HepG2 (cell line): ENCODE measurements around the gene SPSB2. TPM values are rescaled to one million over a fixed set of nuclear protein-coding genes. Genes with fewer than 3 reads are reported as not detected.
A peak's percentile ranks its signal among the peaks of the same experiment; 100 is the strongest.

Source experiments
- ATM ChIP-seq: fragments of 450-650 bp; IDR thresholded peaks from 2 replicates; pipeline ENCODE4 v1.7.1; 2017; ENCODE audit warnings: mild to moderate bottlenecking, borderline replicate concordance
- HDAC1 ChIP-seq: sonication (generic); formaldehyde crosslinking; IDR thresholded peaks from 2 replicates; pipeline ENCODE4 v1.5.1; 2020; ENCODE audit warnings: mild to moderate bottlenecking, missing genetic modification reagents
- HDAC2 ChIP-seq: sonication (generic); formaldehyde crosslinking; IDR thresholded peaks from 2 replicates; pipeline ENCODE4 v1.4.0; 2020; ENCODE audit warnings: missing genetic modification reagents
- HNRNPL ChIP-seq: fragments of 200-400 bp; formaldehyde crosslinking; IDR thresholded peaks from 2 replicates; pipeline ENCODE4 v1.6.1; 2017; ENCODE audit warnings: mild to moderate bottlenecking, low read depth, low read length
- KDM3A ChIP-seq: IDR thresholded peaks from 2 replicates; pipeline ENCODE4 v1.6.1; 2018; ENCODE audit warnings: low read depth, missing compliant biosample characterization
- KLF9 ChIP-seq: IDR thresholded peaks from 2 replicates; pipeline ENCODE4 v1.6.1; 2016; ENCODE audit warnings: low read depth
- MAFF ChIP-seq: IDR thresholded peaks from 2 replicates; pipeline ENCODE4 v1.6.1; 2011; ENCODE audit warnings: low read depth, low read length, improper control_type of control experiment
- MED1 ChIP-seq: sonication (generic); formaldehyde crosslinking; IDR thresholded peaks from 2 replicates; pipeline ENCODE4 v1.4.0; 2020; ENCODE audit warnings: missing genetic modification reagents
- NFRKB ChIP-seq: fragments of 450-650 bp; IDR thresholded peaks from 2 replicates; pipeline ENCODE4 v1.6.1; 2017
- NR2C2 ChIP-seq: sonication (generic); formaldehyde crosslinking; IDR thresholded peaks from 2 replicates; pipeline ENCODE4 v1.4.0; 2020; ENCODE audit warnings: missing genetic modification reagents, mild to moderate bottlenecking, moderate library complexity, borderline replicate concordance
- PAF1 ChIP-seq: IDR thresholded peaks from 2 replicates; pipeline ENCODE4 v1.6.1; 2016; ENCODE audit warnings: missing genetic modification reagents, missing compliant biosample characterization
- PLRG1 ChIP-seq: fragments of 450-650 bp; conservative IDR thresholded peaks from 2 replicates; pipeline ENCODE4 v1.6.1; 2016
- SNAI1 ChIP-seq: sonication (generic); formaldehyde crosslinking; IDR thresholded peaks from 2 replicates; pipeline ENCODE4 v1.5.0; 2020; ENCODE audit warnings: mild to moderate bottlenecking, missing genetic modification reagents, borderline replicate concordance
- SP1 ChIP-seq, 2 experiments: fragments of 450-650 bp in 1 of 2; sonication (generic) in 1 of 2; formaldehyde crosslinking in 1 of 2; IDR thresholded peaks; 2 replicates each; pipeline versions ENCODE4 v1.4.0 to v1.6.1; 2016 to 2020; ENCODE audit warnings: missing genetic modification reagents in 1 of 2
- XRCC5 ChIP-seq: fragments of 200-400 bp; formaldehyde crosslinking; optimal IDR thresholded peaks from 2 replicates; pipeline ENCODE3; 2017; ENCODE audit warnings: mild to moderate bottlenecking, low read length
- ZBTB33 ChIP-seq: sonication (generic); formaldehyde crosslinking; IDR thresholded peaks from 2 replicates; pipeline ENCODE4 v1.4.0; 2020; ENCODE audit warnings: missing genetic modification reagents
- ZFY ChIP-seq: sonication (generic); formaldehyde crosslinking; IDR thresholded peaks from 2 replicates; pipeline ENCODE4 v1.4.0; 2020; ENCODE audit warnings: missing genetic modification reagents
- ZKSCAN8 ChIP-seq: IDR thresholded peaks from 2 replicates; pipeline ENCODE4 v1.6.1; 2016; ENCODE audit warnings: borderline replicate concordance, missing genetic modification reagents, missing compliant biosample characterization
- ZNF20 ChIP-seq: sonication (generic); formaldehyde crosslinking; IDR thresholded peaks from 2 replicates; pipeline ENCODE4 v1.4.0; 2020; ENCODE audit warnings: mild to moderate bottlenecking, moderate library complexity, missing genetic modification reagents
- ZNF34 ChIP-seq: sonication (generic); formaldehyde crosslinking; IDR thresholded peaks from 2 replicates; pipeline ENCODE4 v1.4.0; 2020; ENCODE audit warnings: mild to moderate bottlenecking, missing genetic modification reagents, borderline replicate concordance
- ZNF468 ChIP-seq: sonication (generic); formaldehyde crosslinking; IDR thresholded peaks from 2 replicates; pipeline ENCODE4 v1.8.0; 2022; ENCODE audit warnings: mild to moderate bottlenecking, moderate library complexity, missing genetic modification reagents
- ZNF775 ChIP-seq: sonication (generic); formaldehyde crosslinking; IDR thresholded peaks from 2 replicates; pipeline ENCODE4 v1.4.0; 2020; ENCODE audit warnings: missing genetic modification reagents, mild to moderate bottlenecking, moderate library complexity, borderline replicate concordance
- ZNF777 ChIP-seq: sonication (generic); formaldehyde crosslinking; IDR thresholded peaks from 2 replicates; pipeline ENCODE4 v1.4.0; 2020; ENCODE audit warnings: missing genetic modification reagents
- ZNF83 ChIP-seq: sonication (generic); formaldehyde crosslinking; IDR thresholded peaks from 2 replicates; pipeline ENCODE4 v1.4.0; 2020; ENCODE audit warnings: missing genetic modification reagents, mild to moderate bottlenecking, borderline replicate concordance
- polyA plus RNA-seq, 8 experiments: library from polyadenylated mRNA; depleted of rRNA in 3 of 8; stranded (reverse) in 7 of 8; unstranded in 1 of 8; fragments of >200 nt; fragmentation: Illumina TruSeq in 4 of 8; extraction: Trizol in 4 of 8; gene quantifications; 2 replicates each; pipeline versions ENCODE4 v1.2.1 to v1.2.3, GENCODE V29; 2011 to 2016; ENCODE audit warnings: low read depth in 4 of 8, missing spikeins in 1 of 8, mixed read lengths in 1 of 8; ENCODE audit not compliant: insufficient read depth in 1 of 8
- total RNA-seq, 5 experiments: library from RNA; depleted of rRNA; stranded (reverse); fragments of >200 nt; fragmentation: Illumina TruSeq; extraction: Trizol; gene quantifications; 2 replicates each; pipeline ENCODE4 v1.2.3, GENCODE V29; 2016; ENCODE audit warnings: low read depth in 1 of 5
- TF ChIP-seq, protein P1 (sequence below): sonication (generic); formaldehyde crosslinking; IDR thresholded peaks from 2 replicates; pipeline ENCODE4 v1.8.0; 2022; ENCODE audit warnings: missing genetic modification reagents, mild to moderate bottlenecking, borderline replicate concordance
- TF ChIP-seq, protein P2 (sequence below): sonication (generic); formaldehyde crosslinking; IDR thresholded peaks from 2 replicates; pipeline ENCODE4 v1.4.0; 2020; ENCODE audit warnings: missing genetic modification reagents

SPSB2 gene
- total and polyA plus RNA-seq, 2 of the 13 experiments (the other 11 are each of a cell fraction or from before 2014, with no cell fraction given) = 2.0 to 6.2 TPM

- no peak for TF ChIP-seq ZNF83 (CRISPR knock-in tag)
- peak; percentile 70 for TF ChIP-seq HNRNPL
- TF ChIP-seq, protein P1, sequence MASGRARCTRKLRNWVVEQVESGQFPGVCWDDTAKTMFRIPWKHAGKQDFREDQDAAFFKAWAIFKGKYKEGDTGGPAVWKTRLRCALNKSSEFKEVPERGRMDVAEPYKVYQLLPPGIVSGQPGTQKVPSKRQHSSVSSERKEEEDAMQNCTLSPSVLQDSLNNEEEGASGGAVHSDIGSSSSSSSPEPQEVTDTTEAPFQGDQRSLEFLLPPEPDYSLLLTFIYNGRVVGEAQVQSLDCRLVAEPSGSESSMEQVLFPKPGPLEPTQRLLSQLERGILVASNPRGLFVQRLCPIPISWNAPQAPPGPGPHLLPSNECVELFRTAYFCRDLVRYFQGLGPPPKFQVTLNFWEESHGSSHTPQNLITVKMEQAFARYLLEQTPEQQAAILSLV (CRISPR knock-in tag) = no peak
- peak; percentile 60; the same call in 1 of the 2 replicates for TF ChIP-seq NR2C2 (CRISPR knock-in tag)
- TF ChIP-seq MAFF = no peak
- 0 out of 2 replicates have a peak, but pooled peaks have one; percentile 70 for TF ChIP-seq SNAI1 (CRISPR knock-in tag)
- no peak for TF ChIP-seq ZNF468 (CRISPR knock-in tag)
- TF ChIP-seq MED1 (CRISPR knock-in tag) = peak; percentile 76
- TF ChIP-seq XRCC5 = peak; percentile 92
- no peak; the same call in 1 of the 2 replicates for TF ChIP-seq ZBTB33 (CRISPR knock-in tag)
- no peak for TF ChIP-seq NFRKB
- TF ChIP-seq KLF9 = peak; percentile 99
- TF ChIP-seq SP1 (IDR thresholded peaks at IDR 0.05) = no peak
- peak; percentile 99 for TF ChIP-seq SP1 (CRISPR knock-in tag; IDR thresholded peaks at IDR 0.05)
- TF ChIP-seq HDAC2 (CRISPR knock-in tag) = peak; percentile 83
- 0 out of 2 replicates have a peak, but pooled peaks have one; percentile 71 for TF ChIP-seq ZNF775 (CRISPR knock-in tag)
- peak; percentile 60 for TF ChIP-seq ZFY
- peak; percentile 70 for TF ChIP-seq HDAC1 (CRISPR knock-in tag)
- 0 out of 2 replicates have a peak, but pooled peaks have one; percentile 42 for TF ChIP-seq ZKSCAN8 (CRISPR knock-in tag)
- TF ChIP-seq KDM3A (CRISPR knock-in tag) = 0 out of 2 replicates have a peak, but pooled peaks have one; percentile 18
- TF ChIP-seq ATM = no peak
- TF ChIP-seq ZNF34 = peak; percentile 93
- TF ChIP-seq, protein P2, sequence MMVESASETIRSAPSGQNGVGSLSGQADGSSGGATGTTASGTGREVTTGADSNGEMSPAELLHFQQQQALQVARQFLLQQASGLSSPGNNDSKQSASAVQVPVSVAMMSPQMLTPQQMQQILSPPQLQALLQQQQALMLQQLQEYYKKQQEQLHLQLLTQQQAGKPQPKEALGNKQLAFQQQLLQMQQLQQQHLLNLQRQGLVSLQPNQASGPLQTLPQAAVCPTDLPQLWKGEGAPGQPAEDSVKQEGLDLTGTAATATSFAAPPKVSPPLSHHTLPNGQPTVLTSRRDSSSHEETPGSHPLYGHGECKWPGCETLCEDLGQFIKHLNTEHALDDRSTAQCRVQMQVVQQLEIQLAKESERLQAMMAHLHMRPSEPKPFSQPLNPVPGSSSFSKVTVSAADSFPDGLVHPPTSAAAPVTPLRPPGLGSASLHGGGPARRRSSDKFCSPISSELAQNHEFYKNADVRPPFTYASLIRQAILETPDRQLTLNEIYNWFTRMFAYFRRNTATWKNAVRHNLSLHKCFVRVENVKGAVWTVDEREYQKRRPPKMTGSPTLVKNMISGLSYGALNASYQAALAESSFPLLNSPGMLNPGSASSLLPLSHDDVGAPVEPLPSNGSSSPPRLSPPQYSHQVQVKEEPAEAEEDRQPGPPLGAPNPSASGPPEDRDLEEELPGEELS (CRISPR knock-in tag) = no peak; the same call in 1 of the 2 replicates
- TF ChIP-seq PAF1 (CRISPR knock-in tag) = peak; percentile 48; the same call in 1 of the 2 replicates
- TF ChIP-seq ZNF20 (CRISPR knock-in tag) = no peak
- peak; percentile 38; the same call in 1 of the 2 replicates for TF ChIP-seq ZNF777
- TF ChIP-seq PLRG1 = no peak
Observed at GRCh38 chr12:6872073-6873048, 742 bp downstream of the SPSB2 start (continued).
